Thyroid gland (tissue), 4 donors: Measurements from ENCODE around the gene NACC1. TPM values are rescaled to one million over a fixed set of nuclear protein-coding genes. Genes with fewer than 3 reads are reported as not detected.

Source experiments
- DNase-seq, 2 donors: peaks; one replicate each; pipeline ENCODE4 v3.0.0-alpha.2; 2019
- H3K27ac ChIP-seq, 3 donors: fragments of 200-600 bp; sonication (generic); 1 replicate in 2 of 3; 2 replicates in 1 of 3; pipeline ENCODE4 v1.5.1; 2016 to 2019; ENCODE audit warnings: mild to moderate bottlenecking in 1 of 3, moderate library complexity in 1 of 3
- H3K27me3 ChIP-seq: fragments of 200-600 bp; sonication (generic); one replicate; pipeline ENCODE4 v1.5.1; 2019
- H3K36me3 ChIP-seq, 2 donors: fragments of 200-600 bp; sonication (generic); one replicate each; pipeline ENCODE4 v1.5.1; 2016 to 2019
- H3K4me1 ChIP-seq, 2 donors: fragments of 200-600 bp; sonication (generic); one replicate each; pipeline ENCODE4 v1.5.1; 2017 to 2019
- H3K4me3 ChIP-seq, 3 donors: fragments of 200-600 bp; sonication (generic); replicated peaks in 1 of 3; 1 replicate in 2 of 3; 2 replicates in 1 of 3; pipeline ENCODE4 v1.5.1; 2016; ENCODE audit warnings: mild to moderate bottlenecking in 1 of 3
- H3K9me3 ChIP-seq: fragments of 200-600 bp; sonication (generic); one replicate; pipeline ENCODE4 v1.5.1; 2017
- CTCF ChIP-seq, 6 experiments: fragments of 200-600 bp in 3 of 6; fragments of 450-650 bp in 3 of 6; sonication (generic) in 3 of 6; IDR thresholded peaks; one replicate each; pipeline ENCODE4 v1.5.1; 2016 to 2019; ENCODE audit warnings: antibody characterized with exemption in 6 of 6, mild to moderate bottlenecking in 2 of 6, inconsistent platforms in 1 of 6, moderate library complexity in 1 of 6
- POLR2A ChIP-seq, 2 donors: fragments of 450-650 bp; IDR thresholded peaks; one replicate each; pipeline ENCODE4 v1.6.1; 2017; ENCODE audit warnings: antibody characterized with exemption in 2 of 2, mild to moderate bottlenecking in 2 of 2, moderate library complexity in 1 of 2
- WGBS, 2 donors: methylation state at CpG; one replicate each; pipeline ENCODE4 v1.1.5; 2017; 5-methylcytosine and 5-hydroxymethylcytosine counted together
- intact Hi-C: fragments of 100-400 bp; cut with DNase I; formaldehyde crosslinking; loops from one replicate; pipeline ENCODE4 v1.15.1; 2023
- total RNA-seq, 4 donors: library from RNA; depleted of rRNA; stranded (reverse); fragments of >200 nt; gene quantifications; one replicate each; pipeline ENCODE4 v1.2.3, GENCODE V29; 2016

Gene NACC1
- total RNA-seq, 4 donors from 2014 or later = 16.9 to 67.7 (median 43.0) TPM

- intact Hi-C loops = no loop called here
- Histone ChIP-seq H3K4me3 (peak within 1 kb of the TSS; percentile 62 to 79 (median 76)), H3K9me3 (no peaks in the 10 kb centered on the region), H3K4me1 (peaks cover 9 to 10% of the 10 kb centered on the region in 2 donors), H3K27ac (peak within 1 kb of the TSS; percentile 96 to 99 (median 98)), H3K36me3 (peaks cover 0 to 14% of the 10 kb centered on the region in 2 donors), H3K27me3 (no peaks in the 10 kb centered on the region)
- peak; percentile 97 for DNase-seq
- TF ChIP-seq CTCF (IDR thresholded peaks at IDR 0.05) (peak in 5 of 6 experiments; percentile 31 to 64 (median 48)), POLR2A (IDR thresholded peaks at IDR 0.05) (peak; percentile 55 to 94)
- WGBS, 2 donors = 0 to 1% methylated on average over 19 to 28 of the region's 51 CpGs
These were observed 32.3 kb downstream of the NACC1 start, which contains the start of the genes IER2 and STX10 for GRCh38 chr19:13150187-13150930. Gene IER2 (plus strand): TSS chr19:13150411. CDS start chr19:13153187, 2,776 bp downstream. Gene STX10 (minus strand): TSS chr19:13150375. CDS start chr19:13150173, 202 bp downstream.

- DNase-seq = peak; percentile 19 to 21
- H3K36me3 ChIP-seq = peaks cover 0 to 11% of the 10 kb centered on the region in 2 donors
- peak overlapping the region; percentile 62 to 79 (median 76) for H3K4me3 ChIP-seq
- H3K27ac ChIP-seq = peak overlapping the region; percentile 96 to 99 (median 98)
- peaks cover 16 to 17% of the 10 kb centered on the region in 2 donors for H3K4me1 ChIP-seq
- 1 to 2% methylated on average over 32 to 34 of the region's 34 CpGs for WGBS, 2 donors
- no peaks in the 10 kb centered on the region for H3K9me3 ChIP-seq
- no peak for TF ChIP-seq CTCF (IDR thresholded peaks at IDR 0.05)
- no peak for TF ChIP-seq POLR2A (IDR thresholded peaks at IDR 0.05)
- no peaks in the 10 kb centered on the region for H3K27me3 ChIP-seq
- intact Hi-C loops = no loop called here
These were observed 33.0 kb downstream of the NACC1 start for GRCh38 chr19:13150931-13151604.

- Histone ChIP-seq H3K9me3 (no peaks in the 10 kb centered on the region), H3K27me3 (no peaks in the 10 kb centered on the region), H3K36me3 (peaks cover 0 to 11% of the 10 kb centered on the region in 2 donors), H3K4me3 (peak overlapping the region; percentile 87 to 96 (median 90)), H3K4me1 (peaks cover 17 to 19% of the 10 kb centered on the region in 2 donors), H3K27ac (peak overlapping the region; percentile 98 to 100 (median 99))
- intact Hi-C loops = no loop called here
- TF ChIP-seq CTCF (IDR thresholded peaks at IDR 0.05) (peak in 2 of 6 experiments; percentile 2 to 6), POLR2A (IDR thresholded peaks at IDR 0.05) (peak; percentile 94 to 98)
- 0 to 1% methylated on average over 14 to 25 of the region's 71 CpGs for WGBS, 2 donors
- peak; percentile 98 for DNase-seq
These were observed 33.7 kb downstream of the NACC1 start for GRCh38 chr19:13151605-13152355.

GRCh38 chr19:13152356-13152973, 34.4 kb downstream of the NACC1 start:
- 0% methylated on average over 4 to 9 of the region's 25 CpGs for WGBS, 2 donors
- H3K4me1 ChIP-seq = peaks cover 17 to 19% of the 10 kb centered on the region in 2 donors

More at GRCh38 chr19:13152356-13152973, 34.4 kb downstream of the NACC1 start:
- Histone ChIP-seq H3K4me3 (peak overlapping the region; percentile 87 to 96 (median 90)), H3K9me3 (no peaks in the 10 kb centered on the region), H3K36me3 (peaks cover 0 to 11% of the 10 kb centered on the region in 2 donors), H3K27ac (peak overlapping the region; percentile 95 to 100 (median 99)), H3K27me3 (no peaks in the 10 kb centered on the region)
- TF ChIP-seq POLR2A (IDR thresholded peaks at IDR 0.05) (no peak), CTCF (IDR thresholded peaks at IDR 0.05) (no peak)
- DNase-seq = no peak
- intact Hi-C loops = no loop called here
